NK-92 treated with Interleukin-12 subunit alpha and Interleukin-12 subunit beta, amount 100 ng/mL, for 24 hours (cell line): ENCODE data around the gene RALY.
A peak's percentile ranks its signal among the peaks of the same experiment; 100 is the strongest.

Experiments used
- DNase-seq: peaks from one replicate; lab custom pipeline; 2025; lab: John Stamatoyannopoulos, UW

RALY gene

GRCh38 chr20:33993576-33994221 lies at the start of gene RALY:
TSS of gene RALY (plus strand) at chr20:33993911. CDS start at chr20:34072075, 78,164 bp downstream.
- DNase-seq: peak; percentile 83

- DNase-seq: no peak
Measured at GRCh38 chr20:33944914-33945313, 48.8 kb upstream of the RALY start.

GRCh38 chr20:33945391-33946081 lies 48.2 kb upstream of the RALY start:
- DNase-seq: no peak

- no peak for DNase-seq
Measured at GRCh38 chr20:33947709-33948295, 45.9 kb upstream of the RALY start.

- no peak for DNase-seq
Measured at GRCh38 chr20:33948480-33948879, 45.2 kb upstream of the RALY start.

GRCh38 chr20:33951171-33951570 lies 42.5 kb upstream of the RALY start:
- no peak for DNase-seq

- no peak for DNase-seq
Measured at GRCh38 chr20:33954504-33954903, 39.2 kb upstream of the RALY start.

GRCh38 chr20:33963751-33964150 lies 30.0 kb upstream of the RALY start:
- no peak for DNase-seq

GRCh38 chr20:33964441-33964840 lies 29.3 kb upstream of the RALY start:
- DNase-seq: no peak

- no peak for DNase-seq
Measured at GRCh38 chr20:33967126-33967525, 26.6 kb upstream of the RALY start.

GRCh38 chr20:33969563-33969962 lies 24.1 kb upstream of the RALY start:
- no peak for DNase-seq

GRCh38 chr20:33970229-33970628 lies 23.5 kb upstream of the RALY start:
- DNase-seq: no peak

GRCh38 chr20:33971147-33971975 lies 22.4 kb upstream of the RALY start:
- DNase-seq: no peak

- no peak for DNase-seq
Measured at GRCh38 chr20:33976959-33977358, 16.8 kb upstream of the RALY start.

- DNase-seq: no peak
Measured at GRCh38 chr20:33977535-33977934, 16.2 kb upstream of the RALY start.

- no peak for DNase-seq
Measured at GRCh38 chr20:33979094-33979493, 14.6 kb upstream of the RALY start.

GRCh38 chr20:33981347-33981746 lies 12.4 kb upstream of the RALY start:
- DNase-seq: no peak

GRCh38 chr20:33981964-33982363 lies 11.7 kb upstream of the RALY start:
- no peak for DNase-seq

GRCh38 chr20:33983371-33983770 lies 10.3 kb upstream of the RALY start:
- no peak for DNase-seq

- DNase-seq: no peak
Measured at GRCh38 chr20:33984182-33984719, 9.5 kb upstream of the RALY start.

GRCh38 chr20:33985280-33985679 lies 8.4 kb upstream of the RALY start:
- DNase-seq: no peak

GRCh38 chr20:33985830-33986229 lies 7.9 kb upstream of the RALY start:
- no peak for DNase-seq
